Measurements from ENCODE around the gene TTLL4. TPM values are rescaled to one million over a fixed set of nuclear protein-coding genes. Genes with fewer than 3 reads are reported as not detected.
"Not testable (repeated sequence)": the region's sequence is repeated elsewhere in the genome, so short reads cannot be mapped to it uniquely, and the experiment has no call there.

The TTLL4 gene
- total RNA-seq, 4 donors from 2014 or later: 18.9 to 43.5 (median 25.2) TPM

DNA sequence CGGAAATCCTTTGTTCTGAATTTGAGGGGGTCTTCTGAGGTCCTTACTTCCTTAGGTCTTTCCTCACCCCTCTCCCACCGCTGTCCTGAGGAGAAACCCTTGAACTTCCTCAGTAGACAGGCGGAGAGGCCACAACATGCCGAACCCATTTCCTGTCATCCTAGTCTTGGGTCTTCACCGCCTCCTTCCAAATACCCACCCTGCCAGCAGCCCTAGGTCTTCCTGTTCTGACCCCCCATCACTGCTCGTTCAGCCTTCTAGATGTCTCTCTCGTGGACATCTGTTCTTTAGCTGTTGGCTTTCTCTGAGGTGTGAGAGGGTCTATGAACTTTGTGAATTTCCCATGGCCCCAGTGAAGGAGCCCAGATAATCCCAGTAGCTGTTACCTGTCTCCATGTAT lies 44.1 kb downstream of the TTLL4 start:
- Histone ChIP-seq H3K27ac (no peak overlapping the region), H3K27me3 (no peaks in the 10 kb centered on the region), H3K9me3 (no peaks in the 10 kb centered on the region), H3K36me3 (peaks cover 64% of the 10 kb centered on the region), H3K4me3 (no peak overlapping the region), H3K4me1 (no peaks in the 10 kb centered on the region)
- DNase-seq (ENCODE audit: low spot score in 2 of 2): no peak
- 92% methylated on average over 7 of the region's 7 CpGs for WGBS
- TF ChIP-seq, protein P1, sequence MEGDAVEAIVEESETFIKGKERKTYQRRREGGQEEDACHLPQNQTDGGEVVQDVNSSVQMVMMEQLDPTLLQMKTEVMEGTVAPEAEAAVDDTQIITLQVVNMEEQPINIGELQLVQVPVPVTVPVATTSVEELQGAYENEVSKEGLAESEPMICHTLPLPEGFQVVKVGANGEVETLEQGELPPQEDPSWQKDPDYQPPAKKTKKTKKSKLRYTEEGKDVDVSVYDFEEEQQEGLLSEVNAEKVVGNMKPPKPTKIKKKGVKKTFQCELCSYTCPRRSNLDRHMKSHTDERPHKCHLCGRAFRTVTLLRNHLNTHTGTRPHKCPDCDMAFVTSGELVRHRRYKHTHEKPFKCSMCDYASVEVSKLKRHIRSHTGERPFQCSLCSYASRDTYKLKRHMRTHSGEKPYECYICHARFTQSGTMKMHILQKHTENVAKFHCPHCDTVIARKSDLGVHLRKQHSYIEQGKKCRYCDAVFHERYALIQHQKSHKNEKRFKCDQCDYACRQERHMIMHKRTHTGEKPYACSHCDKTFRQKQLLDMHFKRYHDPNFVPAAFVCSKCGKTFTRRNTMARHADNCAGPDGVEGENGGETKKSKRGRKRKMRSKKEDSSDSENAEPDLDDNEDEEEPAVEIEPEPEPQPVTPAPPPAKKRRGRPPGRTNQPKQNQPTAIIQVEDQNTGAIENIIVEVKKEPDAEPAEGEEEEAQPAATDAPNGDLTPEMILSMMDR (IDR thresholded peaks at IDR 0.05): no peak
- no peak for TF ChIP-seq POLR2AphosphoS5 (IDR thresholded peaks at IDR 0.05)

DNA sequence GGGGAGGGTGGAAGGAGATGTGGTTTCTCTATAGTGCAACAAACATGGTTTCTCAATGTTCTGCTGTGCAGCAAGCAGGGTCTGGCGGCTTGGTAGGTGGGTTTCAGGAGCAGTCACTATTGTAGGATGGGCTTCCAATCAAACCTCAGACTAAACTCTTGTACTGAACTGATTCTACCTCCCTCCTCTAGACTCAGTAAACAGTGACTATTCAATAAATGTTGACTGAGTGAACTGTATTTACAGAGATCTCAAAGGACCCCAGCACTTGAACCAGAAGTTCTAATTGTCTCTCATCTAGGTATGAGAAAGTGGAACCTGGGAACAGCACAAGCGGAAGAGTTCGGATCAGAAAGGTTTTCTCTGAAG lies 44.5 kb downstream of the TTLL4 start:
- Histone ChIP-seq H3K4me1 (no peaks in the 10 kb centered on the region), H3K9me3 (no peaks in the 10 kb centered on the region), H3K36me3 (peaks cover 60% of the 10 kb centered on the region), H3K4me3 (no peak overlapping the region), H3K27me3 (no peaks in the 10 kb centered on the region), H3K27ac (no peak overlapping the region)
- TF ChIP-seq POLR2AphosphoS5 (IDR thresholded peaks at IDR 0.05) (no peak), POLR2A (IDR thresholded peaks at IDR 0.05) (no peak), EP300 (IDR thresholded peaks at IDR 0.05) (no peak)
- TF ChIP-seq, protein P1 (IDR thresholded peaks at IDR 0.05): no peak
- DNase-seq (ENCODE audit: low spot score in 2 of 2): no peak
- 100% methylated on average over 3 of the region's 3 CpGs for WGBS

DNA sequence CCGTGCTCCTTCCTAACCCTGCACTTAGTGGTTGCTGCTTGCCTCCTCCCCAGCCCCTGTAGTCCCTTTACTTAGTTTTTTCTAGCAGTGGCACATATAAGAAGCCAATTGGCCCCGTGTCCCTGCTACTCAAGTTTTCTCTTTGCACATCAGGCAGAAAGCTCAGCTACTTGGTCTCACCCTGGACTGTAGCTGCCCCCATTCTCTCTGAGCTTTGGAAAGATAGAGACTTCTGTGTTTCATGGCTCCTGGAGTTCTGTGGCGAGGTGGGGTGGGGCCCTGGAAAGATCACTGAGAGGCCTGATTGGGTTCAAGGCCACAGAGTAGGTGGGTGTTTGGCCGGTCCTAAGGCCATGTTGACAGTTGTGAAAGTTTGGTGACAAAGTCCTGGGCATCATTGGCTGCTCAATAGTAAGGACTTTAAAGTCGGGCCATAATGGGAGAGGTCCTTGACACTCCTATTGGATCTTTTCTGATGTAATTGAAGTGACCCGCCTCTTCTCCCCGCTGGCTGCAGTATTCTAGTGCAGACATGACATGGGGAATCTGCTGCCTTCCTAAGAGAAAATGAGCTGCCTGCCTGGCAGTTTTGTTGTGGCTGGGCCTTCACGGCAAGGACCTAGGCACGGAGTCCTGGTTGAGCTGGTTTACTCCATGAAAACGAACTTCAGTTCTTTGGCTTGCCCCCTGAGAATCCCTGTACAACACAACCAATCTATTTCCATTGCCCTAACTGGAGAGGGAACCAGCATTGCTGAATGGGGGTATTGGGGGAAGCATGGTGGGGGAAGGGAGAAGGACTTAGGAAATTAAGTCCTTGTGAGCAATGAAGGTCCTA lies 45.2 kb downstream of the TTLL4 start:
- 94% methylated on average over 10 of the region's 10 CpGs for WGBS
- no peak overlapping the region for H3K27ac ChIP-seq
- no peaks in the 10 kb centered on the region for H3K9me3 ChIP-seq
- H3K4me3 ChIP-seq: no peak overlapping the region
- H3K4me1 ChIP-seq: no peaks in the 10 kb centered on the region
- TF ChIP-seq POLR2AphosphoS5 (IDR thresholded peaks at IDR 0.05) (no peak), EP300 (IDR thresholded peaks at IDR 0.05) (no peak), POLR2A (IDR thresholded peaks at IDR 0.05) (no peak)
- TF ChIP-seq, protein P1 (IDR thresholded peaks at IDR 0.05): no peak
- H3K27me3 ChIP-seq: no peaks in the 10 kb centered on the region
- H3K36me3 ChIP-seq: peaks cover 54% of the 10 kb centered on the region
- DNase-seq (ENCODE audit: low spot score in 2 of 2): no peak

DNA sequence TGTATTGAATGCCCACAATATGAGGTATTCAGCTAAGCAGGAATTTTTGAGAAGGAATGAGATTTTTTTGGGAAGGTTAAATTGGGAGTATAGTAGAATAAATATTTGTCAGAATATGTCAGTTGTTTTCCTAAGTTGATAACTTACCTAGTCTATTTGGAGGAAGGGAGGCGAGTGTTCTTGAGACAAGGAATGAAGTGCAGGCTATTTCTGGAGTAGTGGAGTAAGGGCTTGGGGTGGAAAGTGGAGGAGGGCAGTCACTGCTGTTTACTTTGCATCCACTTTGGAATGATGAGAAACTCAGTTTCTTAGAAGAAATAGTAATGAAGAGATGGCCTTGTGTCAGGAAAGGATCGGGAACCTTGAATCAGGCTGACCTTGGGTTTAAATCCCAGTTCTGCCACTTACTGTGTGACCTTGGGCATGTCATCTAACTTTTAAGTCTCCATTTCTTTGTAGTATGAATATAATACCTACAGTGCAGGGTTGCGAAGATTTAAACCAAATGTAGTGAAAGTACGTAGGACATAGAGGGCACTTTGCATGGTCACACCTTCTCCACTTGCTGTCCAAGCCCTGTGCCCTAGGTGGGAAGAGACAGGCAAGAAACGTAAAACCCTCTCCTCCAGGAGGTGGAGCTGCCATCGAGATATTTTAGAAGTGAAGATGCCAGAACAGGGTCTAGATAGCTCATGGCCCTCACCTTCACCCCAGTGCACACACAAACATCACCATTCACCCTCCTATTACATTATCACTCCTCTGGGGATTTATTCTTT lies 46.2 kb downstream of the TTLL4 start:
- WGBS: 89% methylated on average over 6 of the region's 6 CpGs
- TF ChIP-seq POLR2A (IDR thresholded peaks at IDR 0.05): no peak
- no peak for TF ChIP-seq POLR2AphosphoS5 (IDR thresholded peaks at IDR 0.05)
- TF ChIP-seq, protein P1 (IDR thresholded peaks at IDR 0.05): no peak
- no peak for TF ChIP-seq EP300 (IDR thresholded peaks at IDR 0.05)
- no peaks in the 10 kb centered on the region for H3K27me3 ChIP-seq
- H3K27ac ChIP-seq: no peak overlapping the region
- H3K4me1 ChIP-seq: no peaks in the 10 kb centered on the region
- H3K9me3 ChIP-seq: no peaks in the 10 kb centered on the region
- DNase-seq (ENCODE audit: low spot score in 2 of 2): no peak
- no peak overlapping the region for H3K4me3 ChIP-seq
- peaks cover 44% of the 10 kb centered on the region for H3K36me3 ChIP-seq

DNA sequence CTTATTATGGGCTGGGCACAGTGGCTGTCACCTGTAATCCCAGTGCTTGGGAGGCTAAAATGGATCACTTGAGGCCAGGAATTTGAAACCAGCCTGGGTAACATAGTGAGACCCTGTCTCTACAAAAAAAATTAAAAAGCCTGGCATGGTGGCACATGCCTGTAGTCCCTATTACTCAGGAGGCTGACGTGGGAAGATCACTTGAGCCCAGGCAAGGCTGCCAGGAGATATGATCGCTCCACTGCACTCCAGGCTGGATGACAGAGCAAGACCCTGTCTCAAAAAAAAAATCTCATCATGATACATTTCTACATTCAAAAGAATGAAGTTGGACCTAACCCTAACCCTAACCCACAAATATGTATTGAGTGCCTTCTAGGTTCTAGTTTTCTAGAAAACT lies 51.2 kb downstream of the TTLL4 start:
- no peaks in the 10 kb centered on the region for H3K4me1 ChIP-seq
- no peak overlapping the region for H3K27ac ChIP-seq
- no peaks in the 10 kb centered on the region for H3K9me3 ChIP-seq
- no peaks in the 10 kb centered on the region for H3K27me3 ChIP-seq
- no peaks in the 10 kb centered on the region for H3K36me3 ChIP-seq
- DNase-seq (ENCODE audit: low spot score in 2 of 2): no peak
- no peak overlapping the region for H3K4me3 ChIP-seq
- 82% methylated on average over 2 of the region's 2 CpGs for WGBS
- TF ChIP-seq POLR2AphosphoS5 (IDR thresholded peaks at IDR 0.05) (no peak), EP300 (IDR thresholded peaks at IDR 0.05) (no peak), POLR2A (IDR thresholded peaks at IDR 0.05) (no peak)
- TF ChIP-seq, protein P1 (IDR thresholded peaks at IDR 0.05): no peak

DNA sequence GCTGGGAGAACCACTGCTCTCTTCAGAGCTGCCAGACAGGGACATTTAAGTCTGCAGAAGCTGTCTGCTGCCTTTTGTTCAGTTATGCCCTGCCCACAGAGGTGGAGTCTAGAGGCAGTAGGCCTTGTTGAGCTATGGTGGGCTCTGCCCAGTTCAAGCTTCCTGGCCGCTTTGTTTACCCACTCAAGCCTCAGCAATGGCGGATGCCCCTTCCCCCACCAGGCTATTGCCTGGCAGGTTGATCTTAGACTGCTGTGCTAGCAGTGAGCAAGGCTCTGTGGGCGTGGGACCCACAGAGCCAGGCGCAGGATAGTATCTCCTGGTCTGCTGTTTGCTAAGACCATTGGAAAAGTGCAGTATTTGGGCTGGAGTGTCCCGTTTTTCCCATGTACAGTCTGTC lies 62.1 kb downstream of the TTLL4 start:
- H3K27me3 ChIP-seq; H3K9me3 ChIP-seq; H3K4me3 ChIP-seq; DNase-seq (ENCODE audit: low spot score in 2 of 2); H3K4me1 ChIP-seq; H3K36me3 ChIP-seq; H3K27ac ChIP-seq: not testable (repeated sequence)
- WGBS: 93% methylated on average over 5 of the region's 5 CpGs

Measured in suprapubic skin (tissue), 4 donors.